ENCODE measurements around the gene CCDC8. TPM values are rescaled to one million over a fixed set of nuclear protein-coding genes. Genes with fewer than 3 reads are reported as not detected.
A peak's percentile ranks its signal among the peaks of the same experiment; 100 is the strongest.

The CCDC8 gene
- total and polyA plus RNA-seq, 9 of the 15 experiments (the other 6 are each of a cell fraction or from before 2014, with no cell fraction given), result 0.68 to 30.8 (median 15.6) TPM

DNA sequence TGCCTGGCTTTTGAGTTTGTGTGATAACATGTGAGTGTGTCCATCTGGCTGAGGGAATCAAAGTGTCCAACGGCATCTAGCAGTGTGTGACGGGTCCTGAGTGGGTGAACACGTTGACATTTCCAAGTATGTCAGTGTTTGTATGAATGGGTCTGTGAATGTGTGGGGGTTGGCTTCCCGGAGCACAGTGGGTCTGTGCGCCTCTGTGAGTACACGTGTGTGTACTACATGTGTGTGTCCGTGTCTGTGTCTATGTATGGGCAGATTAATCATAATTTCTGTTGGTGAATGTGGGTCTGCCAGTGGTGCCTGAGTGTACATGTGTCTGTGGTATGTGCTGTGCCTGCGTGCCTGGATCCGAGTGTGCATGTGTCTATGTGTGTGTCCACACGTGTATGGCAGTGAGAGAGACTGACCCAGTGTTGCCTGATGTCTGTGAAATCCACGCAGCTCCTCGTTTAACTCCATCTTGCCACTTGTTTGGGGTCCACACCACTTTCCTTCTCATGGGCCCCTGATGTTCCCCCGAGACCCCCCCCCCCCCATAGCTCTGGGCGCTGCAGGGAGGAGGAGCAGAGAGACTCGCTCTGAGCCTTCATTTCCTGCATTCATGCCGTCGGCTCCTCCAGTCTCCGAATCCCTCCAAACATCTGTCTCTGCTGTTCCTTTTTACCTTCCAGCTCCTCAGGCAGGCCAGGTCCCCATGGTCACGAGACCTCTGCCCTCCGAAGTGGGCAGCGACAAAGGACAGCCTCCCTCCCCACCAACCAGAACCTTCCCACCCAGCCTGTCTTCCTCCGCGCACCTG is 5.3 kb downstream of the CCDC8 start:
- CTCF ChIA-PET (ENCODE audit: low intra/inter-chr PET ratio), result interaction anchor here (1.2 kb wide), 1 partner anchor 13 kb away, joined by 4 read pairs; no protein-coding TSS in a partner anchor

More for the DNA sequence above, 5.3 kb downstream of the CCDC8 start:
- DNase-seq (ENCODE audit: extremely low read depth in 1 of 4, low spot score in 3 of 4), result no peak
- Histone ChIP-seq H3K79me2 (ENCODE audit: control insufficient read depth, insufficient read depth, low read length) (peaks cover 30% of the 10 kb centered on the region), H3K4me1 (replicated peaks in 1 of 2; ENCODE audit: control insufficient read depth in 2 of 2, insufficient read depth in 2 of 2, low read length in 2 of 2) (peaks cover 34 to 55% of the 10 kb centered on the region in 2 experiments), H3K4me3 (no peak overlapping the region), H3K9me1 (ENCODE audit: control insufficient read depth, insufficient read depth, low read length) (peaks cover 4% of the 10 kb centered on the region), H4K20me1 (replicated peaks; ENCODE audit: control insufficient read depth, insufficient read depth, low read length) (peaks cover 18% of the 10 kb centered on the region; the same call in 1 of the 2 replicates), H2AFZ (ENCODE audit: low read depth, low read length) (no peak overlapping the region), H3K4me2 (ENCODE audit: insufficient read depth, low read length) (no peak overlapping the region), H3K36me3 (ENCODE audit: control insufficient read depth, insufficient read depth, low read length) (peaks cover 18% of the 10 kb centered on the region), H3K27ac (ENCODE audit: extremely low read depth, low read depth, low read length) (no peak overlapping the region; the same call in 2 of the 3 replicates), H3K27me3 (ENCODE audit: control insufficient read depth in 2 of 2, insufficient read depth in 2 of 2, low read length in 2 of 2) (no peaks in the 10 kb centered on the region), H3K9me3 (replicated peaks; ENCODE audit: control insufficient read depth, insufficient read depth, low read depth, low read length) (no peaks in the 10 kb centered on the region), H3K9ac (ENCODE audit: insufficient read depth in 1 of 2, low read depth in 2 of 2, low read length in 2 of 2) (peak overlapping the region in 1 of 2 experiments; percentile 80; a peak in 2 of 4 replicates)
- BruUV-seq (replicated peaks), result no TSS peak
- FAIRE-seq, result no peak
- WGBS (ENCODE audit: insufficient coverage, low coverage, missing lambda C conversion rate), result 77% methylated on average over 21 of the region's 23 CpGs
- ATAC-seq, result no peak
- POLR2A ChIA-PET, result interaction anchor here (0.5 kb wide), 1 partner anchor 44 kb away, joined by 4 read pairs; no protein-coding TSS in a partner anchor
- in situ Hi-C loops (cut with MboI) (no loop called here), intact Hi-C loops (cut with micrococcal nuclease) (no loop called here)
- no peak for TF ChIP-seq BCL6 (CRISPR knock-in tag; IDR thresholded peaks at IDR 0.05)
- peak; percentile 8 for TF ChIP-seq KDM5B (IDR thresholded peaks at IDR 0.05; ENCODE audit: insufficient replicate concordance, low read depth, low read length)
- TF ChIP-seq POLR2B (IDR thresholded peaks at IDR 0.05; ENCODE audit: low read depth, partially characterized antibody), result peak; percentile 35
- no peak for TF ChIP-seq IRF1 (CRISPR knock-in tag; IDR thresholded peaks at IDR 0.05; ENCODE audit: borderline replicate concordance)
- TF ChIP-seq CREB1 (IDR thresholded peaks at IDR 0.05), result no peak
- no peak for TF ChIP-seq CREB1 (CRISPR knock-in tag; IDR thresholded peaks at IDR 0.05)
- TF ChIP-seq SUPT5H (IDR thresholded peaks at IDR 0.05), result peak; percentile 53; the same call in 1 of the 2 replicates
- no peak for TF ChIP-seq PHF8 (IDR thresholded peaks at IDR 0.05; ENCODE audit: borderline replicate concordance, low read length)
- no peak for TF ChIP-seq GTF2E2 (tag; IDR thresholded peaks at IDR 0.05)
- TF ChIP-seq CTCF (IDR thresholded peaks at IDR 0.05 in 2 of 3, conservative IDR thresholded peaks at IDR 0.05 in 1 of 3; ENCODE audit: insufficient read depth in 2 of 3, low read depth in 1 of 3, low read length in 3 of 3), result no peak
- peak; percentile 28 for TF ChIP-seq HNRNPLL (IDR thresholded peaks at IDR 0.05; ENCODE audit: low read depth, low read length, poor library complexity, severe bottlenecking)
- TF ChIP-seq E2F4 (CRISPR knock-in tag; IDR thresholded peaks at IDR 0.05; ENCODE audit: low read depth), result no peak
- no peak for TF ChIP-seq ZNF436 (CRISPR knock-in tag; IDR thresholded peaks at IDR 0.05)
- TF ChIP-seq SMAD3 (CRISPR knock-in tag; conservative IDR thresholded peaks at IDR 0.05), result no peak
